ENCODE measurements around the gene IZUMO1. TPM values are rescaled to one million over a fixed set of nuclear protein-coding genes. Genes with fewer than 3 reads are reported as not detected.

The IZUMO1 gene
- total and polyA plus RNA-seq, 9 of the 15 experiments (the other 6 are each of a cell fraction or from before 2014, with no cell fraction given): 0.14 to 2.1 (median 0.73) TPM

DNA sequence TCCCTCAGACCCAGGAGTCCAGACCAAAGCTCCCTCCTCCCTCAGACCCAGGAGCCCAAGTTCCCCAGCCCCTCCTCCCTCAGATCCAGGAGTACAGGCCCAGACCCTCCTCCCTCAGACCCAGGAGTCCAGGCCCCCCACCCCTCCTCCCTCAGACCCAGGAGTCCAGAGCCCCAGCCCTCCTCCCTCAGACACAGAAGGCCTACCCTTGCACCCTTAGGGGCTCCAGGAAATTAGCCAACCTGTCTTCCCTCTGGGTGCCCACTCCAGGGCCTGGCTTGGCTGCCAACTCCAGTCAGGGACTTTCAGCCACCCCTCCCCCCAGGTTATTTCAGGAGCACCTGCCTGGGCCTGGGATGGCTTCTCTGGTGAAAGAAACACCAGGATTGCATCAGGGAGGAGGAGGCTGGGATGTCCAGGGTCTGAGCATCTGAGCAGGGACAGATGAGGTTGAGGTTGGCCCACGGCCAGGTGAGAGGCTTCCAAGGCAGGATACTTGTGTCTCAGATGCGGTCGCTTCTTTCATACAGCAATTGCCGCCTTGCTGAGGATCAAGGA is 8.5 kb upstream of the IZUMO1 start, which contains the start of gene FGF21 (continued):
- peak; percentile 91 for TF ChIP-seq MYC (IDR thresholded peaks at IDR 0.05; ENCODE audit: low read depth, low read length)
- TF ChIP-seq MYC (CRISPR knock-in tag; IDR thresholded peaks at IDR 0.05; ENCODE audit: borderline replicate concordance, low read depth): no peak
- TF ChIP-seq, protein P1, sequence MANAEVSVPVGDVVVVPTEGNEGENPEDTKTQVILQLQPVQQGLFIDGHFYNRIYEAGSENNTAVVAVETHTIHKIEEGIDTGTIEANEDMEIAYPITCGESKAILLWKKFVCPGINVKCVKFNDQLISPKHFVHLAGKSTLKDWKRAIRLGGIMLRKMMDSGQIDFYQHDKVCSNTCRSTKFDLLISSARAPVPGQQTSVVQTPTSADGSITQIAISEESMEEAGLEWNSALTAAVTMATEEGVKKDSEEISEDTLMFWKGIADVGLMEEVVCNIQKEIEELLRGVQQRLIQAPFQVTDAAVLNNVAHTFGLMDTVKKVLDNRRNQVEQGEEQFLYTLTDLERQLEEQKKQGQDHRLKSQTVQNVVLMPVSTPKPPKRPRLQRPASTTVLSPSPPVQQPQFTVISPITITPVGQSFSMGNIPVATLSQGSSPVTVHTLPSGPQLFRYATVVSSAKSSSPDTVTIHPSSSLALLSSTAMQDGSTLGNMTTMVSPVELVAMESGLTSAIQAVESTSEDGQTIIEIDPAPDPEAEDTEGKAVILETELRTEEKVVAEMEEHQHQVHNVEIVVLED (CRISPR knock-in tag; IDR thresholded peaks at IDR 0.05): no peak
- peak; percentile 40; the same call in 1 of the 2 replicates for TF ChIP-seq L3MBTL2 (IDR thresholded peaks at IDR 0.05)
- no peak for TF ChIP-seq ZNF695 (CRISPR knock-in tag; IDR thresholded peaks at IDR 0.05)
- TF ChIP-seq, protein P2, sequence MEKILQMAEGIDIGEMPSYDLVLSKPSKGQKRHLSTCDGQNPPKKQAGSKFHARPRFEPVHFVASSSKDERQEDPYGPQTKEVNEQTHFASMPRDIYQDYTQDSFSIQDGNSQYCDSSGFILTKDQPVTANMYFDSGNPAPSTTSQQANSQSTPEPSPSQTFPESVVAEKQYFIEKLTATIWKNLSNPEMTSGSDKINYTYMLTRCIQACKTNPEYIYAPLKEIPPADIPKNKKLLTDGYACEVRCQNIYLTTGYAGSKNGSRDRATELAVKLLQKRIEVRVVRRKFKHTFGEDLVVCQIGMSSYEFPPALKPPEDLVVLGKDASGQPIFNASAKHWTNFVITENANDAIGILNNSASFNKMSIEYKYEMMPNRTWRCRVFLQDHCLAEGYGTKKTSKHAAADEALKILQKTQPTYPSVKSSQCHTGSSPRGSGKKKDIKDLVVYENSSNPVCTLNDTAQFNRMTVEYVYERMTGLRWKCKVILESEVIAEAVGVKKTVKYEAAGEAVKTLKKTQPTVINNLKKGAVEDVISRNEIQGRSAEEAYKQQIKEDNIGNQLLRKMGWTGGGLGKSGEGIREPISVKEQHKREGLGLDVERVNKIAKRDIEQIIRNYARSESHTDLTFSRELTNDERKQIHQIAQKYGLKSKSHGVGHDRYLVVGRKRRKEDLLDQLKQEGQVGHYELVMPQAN (IDR thresholded peaks at IDR 0.05; ENCODE audit: borderline replicate concordance): no peak
- no peak for TF ChIP-seq CHCHD3 (CRISPR knock-in tag; IDR thresholded peaks at IDR 0.05)
- no peak for TF ChIP-seq SAFB (IDR thresholded peaks at IDR 0.05; ENCODE audit: borderline replicate concordance, low read depth, low read length)
- TF ChIP-seq RAD21 (CRISPR knock-in tag; conservative IDR thresholded peaks at IDR 0.05 in 1 of 2, IDR thresholded peaks at IDR 0.05 in 1 of 2): peak in 1 of 2 experiments; percentile 13; a peak in 1 of 4 replicates
- TF ChIP-seq SOX6 (IDR thresholded peaks at IDR 0.05): no peak
- TF ChIP-seq CBX3 (IDR thresholded peaks at IDR 0.05; ENCODE audit: borderline replicate concordance in 1 of 2, low read length in 2 of 2): no peak
- TF ChIP-seq, protein P3, sequence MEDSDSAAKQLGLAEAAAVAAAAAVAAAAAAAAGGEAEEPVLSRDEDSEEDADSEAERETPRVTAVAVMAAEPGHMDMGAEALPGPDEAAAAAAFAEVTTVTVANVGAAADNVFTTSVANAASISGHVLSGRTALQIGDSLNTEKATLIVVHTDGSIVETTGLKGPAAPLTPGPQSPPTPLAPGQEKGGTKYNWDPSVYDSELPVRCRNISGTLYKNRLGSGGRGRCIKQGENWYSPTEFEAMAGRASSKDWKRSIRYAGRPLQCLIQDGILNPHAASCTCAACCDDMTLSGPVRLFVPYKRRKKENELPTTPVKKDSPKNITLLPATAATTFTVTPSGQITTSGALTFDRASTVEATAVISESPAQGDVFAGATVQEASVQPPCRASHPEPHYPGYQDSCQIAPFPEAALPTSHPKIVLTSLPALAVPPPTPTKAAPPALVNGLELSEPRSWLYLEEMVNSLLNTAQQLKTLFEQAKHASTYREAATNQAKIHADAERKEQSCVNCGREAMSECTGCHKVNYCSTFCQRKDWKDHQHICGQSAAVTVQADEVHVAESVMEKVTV (CRISPR knock-in tag; IDR thresholded peaks at IDR 0.05): no peak
- no peak for TF ChIP-seq TFAM (CRISPR knock-in tag; conservative IDR thresholded peaks at IDR 0.05)
- TF ChIP-seq, protein P4, sequence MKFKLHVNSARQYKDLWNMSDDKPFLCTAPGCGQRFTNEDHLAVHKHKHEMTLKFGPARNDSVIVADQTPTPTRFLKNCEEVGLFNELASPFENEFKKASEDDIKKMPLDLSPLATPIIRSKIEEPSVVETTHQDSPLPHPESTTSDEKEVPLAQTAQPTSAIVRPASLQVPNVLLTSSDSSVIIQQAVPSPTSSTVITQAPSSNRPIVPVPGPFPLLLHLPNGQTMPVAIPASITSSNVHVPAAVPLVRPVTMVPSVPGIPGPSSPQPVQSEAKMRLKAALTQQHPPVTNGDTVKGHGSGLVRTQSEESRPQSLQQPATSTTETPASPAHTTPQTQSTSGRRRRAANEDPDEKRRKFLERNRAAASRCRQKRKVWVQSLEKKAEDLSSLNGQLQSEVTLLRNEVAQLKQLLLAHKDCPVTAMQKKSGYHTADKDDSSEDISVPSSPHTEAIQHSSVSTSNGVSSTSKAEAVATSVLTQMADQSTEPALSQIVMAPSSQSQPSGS (CRISPR knock-in tag; IDR thresholded peaks at IDR 0.05): no peak
- no peak for TF ChIP-seq XRCC5 (IDR thresholded peaks at IDR 0.05; ENCODE audit: low read depth, low read length)
- no peak for TF ChIP-seq TCFL5 (CRISPR knock-in tag; conservative IDR thresholded peaks at IDR 0.05)
- TF ChIP-seq FOXJ2 (tag; IDR thresholded peaks at IDR 0.05): no peak
- TF ChIP-seq PHB (CRISPR knock-in tag; IDR thresholded peaks at IDR 0.05): no peak
- TF ChIP-seq TCF7 (IDR thresholded peaks at IDR 0.05; ENCODE audit: borderline replicate concordance): no peak
- no peak for TF ChIP-seq NUFIP1 (IDR thresholded peaks at IDR 0.05; ENCODE audit: partially characterized antibody)
- TF ChIP-seq, protein P5, sequence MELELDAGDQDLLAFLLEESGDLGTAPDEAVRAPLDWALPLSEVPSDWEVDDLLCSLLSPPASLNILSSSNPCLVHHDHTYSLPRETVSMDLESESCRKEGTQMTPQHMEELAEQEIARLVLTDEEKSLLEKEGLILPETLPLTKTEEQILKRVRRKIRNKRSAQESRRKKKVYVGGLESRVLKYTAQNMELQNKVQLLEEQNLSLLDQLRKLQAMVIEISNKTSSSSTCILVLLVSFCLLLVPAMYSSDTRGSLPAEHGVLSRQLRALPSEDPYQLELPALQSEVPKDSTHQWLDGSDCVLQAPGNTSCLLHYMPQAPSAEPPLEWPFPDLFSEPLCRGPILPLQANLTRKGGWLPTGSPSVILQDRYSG (tag; conservative IDR thresholded peaks at IDR 0.05; ENCODE audit: low read depth): no peak
